Neural progenitor cell (in vitro differentiated cells): ENCODE measurements around the gene RAB8B. TPM values are rescaled to one million over a fixed set of nuclear protein-coding genes. Genes with fewer than 3 reads are reported as not detected.

ENCODE experiments used
- DNase-seq: peaks from one replicate; pipeline ENCODE4 v3.0.0-alpha.2; 2016; ENCODE audit warnings: low spot score
- H2AFZ ChIP-seq: fragments of 200-600 bp; sonication (generic); replicated peaks from 2 replicates; pipeline ENCODE4 v1.6.1; 2016; ENCODE audit warnings: antibody characterized with exemption
- H3F3A ChIP-seq: fragments of 200-600 bp; sonication (generic); 2 replicates; pipeline ENCODE4 v1.6.1; 2016; ENCODE audit warnings: antibody characterized with exemption, low read depth
- H3K27ac ChIP-seq: fragments of 200-600 bp; sonication (generic); 2 replicates; pipeline ENCODE4 v1.5.1; 2016; ENCODE audit warnings: mild to moderate bottlenecking
- H3K27me3 ChIP-seq: fragments of 200-600 bp; sonication (generic); 2 replicates; pipeline ENCODE4 v1.6.1; 2016; ENCODE audit warnings: mild to moderate bottlenecking, moderate library complexity
- H3K36me3 ChIP-seq: fragments of 200-600 bp; sonication (generic); 2 replicates; pipeline ENCODE4 v1.5.1; 2016
- H3K4me1 ChIP-seq: fragments of 200-600 bp; sonication (generic); 2 replicates; pipeline ENCODE4 v1.6.1; 2016; ENCODE audit warnings: mixed run types
- H3K4me2 ChIP-seq: fragments of 200-600 bp; sonication (generic); 2 replicates; pipeline ENCODE4 v1.6.1; 2016
- H3K4me3 ChIP-seq: fragments of 200-600 bp; sonication (generic); 2 replicates; pipeline ENCODE4 v1.5.1; 2016
- H3K79me2 ChIP-seq: fragments of 200-600 bp; sonication (generic); 2 replicates; pipeline ENCODE4 v1.6.1; 2016; ENCODE audit warnings: low read depth
- H3K9ac ChIP-seq: fragments of 200-600 bp; sonication (generic); 2 replicates; pipeline ENCODE4 v1.6.1; 2016
- H3K9me3 ChIP-seq: fragments of 200-600 bp; sonication (generic); 2 replicates; pipeline ENCODE4 v1.5.1; 2016; ENCODE audit warnings: low read depth
- H4K20me1 ChIP-seq: fragments of 200-600 bp; sonication (generic); 2 replicates; pipeline ENCODE4 v1.6.1; 2016; ENCODE audit warnings: low read depth
- H3K27ac Mint-ChIP-seq: 3 replicates; pipeline ENCODE4 v1.8.0; 2021; ENCODE audit warnings: mixed read lengths
- H3K27me3 Mint-ChIP-seq: 2 replicates; pipeline ENCODE4 v1.8.0; 2022; ENCODE audit warnings: low read depth, mild to moderate bottlenecking, inconsistent platforms, moderate library complexity, mixed read lengths; ENCODE audit not compliant: insufficient read depth
- H3K36me3 Mint-ChIP-seq: 3 replicates; pipeline ENCODE4 v1.8.0; 2021; ENCODE audit warnings: mixed read lengths
- H3K4me1 Mint-ChIP-seq: 3 replicates; pipeline ENCODE4 v1.8.0; 2021; ENCODE audit warnings: mixed read lengths
- H3K4me3 Mint-ChIP-seq: 3 replicates; pipeline ENCODE4 v1.8.0; 2021; ENCODE audit warnings: mild to moderate bottlenecking, moderate library complexity, mixed read lengths
- H3K9me3 Mint-ChIP-seq: 3 replicates; pipeline ENCODE4 v1.8.0; 2020; ENCODE audit warnings: mixed read lengths
- CTCF ChIP-seq: fragments of 200-600 bp; sonication (generic); IDR thresholded peaks from 2 replicates; pipeline ENCODE4 v1.5.1; 2017; ENCODE audit warnings: antibody characterized with exemption, mild to moderate bottlenecking
- EZH2 ChIP-seq: fragments of 200-600 bp; sonication (generic); IDR thresholded peaks from 2 replicates; pipeline ENCODE4 v1.6.1; 2017; ENCODE audit warnings: antibody characterized with exemption, mild to moderate bottlenecking, moderate library complexity
- EZH2phosphoT487 ChIP-seq: fragments of 200-600 bp; sonication (generic); IDR thresholded peaks from 2 replicates; pipeline ENCODE4 v1.6.1; 2017; ENCODE audit warnings: antibody characterized with exemption
- total RNA-seq: library from RNA; depleted of rRNA; stranded (reverse); fragments of >200 nt; gene quantifications from 2 replicates; pipeline ENCODE4 v1.2.3, GENCODE V29; 2015; ENCODE audit warnings: low replicate concordance

Gene RAB8B
- total RNA-seq, 1 donor from 2014 or later: 107 TPM

DNA sequence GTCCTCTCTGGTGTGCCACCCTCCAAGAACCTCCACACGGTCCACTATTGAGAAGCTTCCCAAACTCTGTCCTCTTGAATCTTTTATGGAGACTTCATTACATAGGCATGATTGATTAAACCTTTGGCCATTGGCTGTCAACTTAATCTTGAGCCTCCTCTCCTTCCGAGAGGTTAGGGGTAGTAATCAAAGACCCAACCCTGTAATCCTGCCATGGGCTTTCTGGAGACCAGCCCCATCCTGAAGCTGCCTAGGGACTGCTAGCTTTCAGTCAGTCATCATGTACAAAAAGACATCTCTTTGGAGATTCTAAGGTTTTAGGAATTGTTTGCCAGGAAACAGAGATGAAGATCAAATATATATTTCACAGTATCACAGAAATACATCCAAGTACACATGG, 125.0 kb downstream of the RAB8B start:
- no peak for DNase-seq
- H3K4me1 ChIP-seq: peaks cover 14% of the 10 kb centered on the region
- H3K27ac ChIP-seq: no peak overlapping the region
- Mint-ChIP-seq H3K36me3 (peaks cover 2% of the 10 kb centered on the region), H3K4me1 (peaks cover 10% of the 10 kb centered on the region), H3K4me3 (no peak overlapping the region), H3K27me3 (peaks cover 10% of the 10 kb centered on the region), H3K27ac (no peak overlapping the region), H3K9me3 (peaks cover 3% of the 10 kb centered on the region)
- H3K9ac ChIP-seq: no peak overlapping the region
- H3K4me3 ChIP-seq: no peak overlapping the region
- H3K36me3 ChIP-seq: no peaks in the 10 kb centered on the region
- no peaks in the 10 kb centered on the region for H3K79me2 ChIP-seq
- H3K4me2 ChIP-seq: no peak overlapping the region
- peaks cover 9% of the 10 kb centered on the region for H3F3A ChIP-seq
- no peak overlapping the region for H2AFZ ChIP-seq
- TF ChIP-seq CTCF: no peak
- TF ChIP-seq EZH2: no peak
- no peak for TF ChIP-seq EZH2phosphoT487
- no peaks in the 10 kb centered on the region for H4K20me1 ChIP-seq
- H3K27me3 ChIP-seq: no peaks in the 10 kb centered on the region
- H3K9me3 ChIP-seq: no peaks in the 10 kb centered on the region

Other genes starting within 250 kb of the RAB8B start
- gene TPM1, start 146.9 kb upstream of the RAB8B start, total RNA-seq: 614 and 623 TPM in 2 replicates
- gene LACTB, start 67.7 kb upstream of the RAB8B start, total RNA-seq: 3.6 and 4.4 TPM in 2 replicates
- 57.8 and 111 TPM in 2 replicates for gene RPS27L, start 32.1 kb upstream of the RAB8B start, total RNA-seq
- 2.7 and 4.0 TPM in 2 replicates for gene APH1B, start 88.0 kb downstream of the RAB8B start, total RNA-seq
- gene CA12, start 192.2 kb downstream of the RAB8B start, total RNA-seq: 0.45 and 0.81 TPM in 2 replicates